ENCODE data around the gene ENG. TPM values are rescaled to one million over a fixed set of nuclear protein-coding genes. Genes with fewer than 3 reads are reported as not detected.

The ENG gene
- total and polyA plus RNA-seq, 2 of the 8 experiments (the other 6 are each of a cell fraction or from before 2014, with no cell fraction given) = 1.8 to 4.4 TPM

GRCh38 chr9:127854960-127855359, 502 bp upstream of the ENG start (continued):
- no peak for TF ChIP-seq RXRA (IDR thresholded peaks at IDR 0.05; ENCODE audit: insufficient read depth, low read depth, low read length)
- TF ChIP-seq POLR2A (IDR thresholded peaks at IDR 0.05; ENCODE audit: control extremely low read depth in 1 of 2, low read depth in 2 of 2, low read length in 2 of 2) = no peak
- TF ChIP-seq JUND (IDR thresholded peaks at IDR 0.05; ENCODE audit: low read length) = no peak
- TF ChIP-seq KDM5A (IDR thresholded peaks at IDR 0.05; ENCODE audit: low read length) = no peak
- no peak for TF ChIP-seq RNF2 (IDR thresholded peaks at IDR 0.05; ENCODE audit: borderline replicate concordance, low read depth, low read length, missing control alignments, poor library complexity, severe bottlenecking)
- no peak for TF ChIP-seq SUZ12 (IDR thresholded peaks at IDR 0.05; ENCODE audit: low read length)
- no peak for TF ChIP-seq KDM1A (IDR thresholded peaks at IDR 0.05; ENCODE audit: borderline replicate concordance, low read length)
